ENCODE measurements around the gene DDB1. TPM values are rescaled to one million over a fixed set of nuclear protein-coding genes. Genes with fewer than 3 reads are reported as not detected.

Gene DDB1
- polyA plus RNA-seq, 1 donor from 2014 or later, result 203 TPM

DNA sequence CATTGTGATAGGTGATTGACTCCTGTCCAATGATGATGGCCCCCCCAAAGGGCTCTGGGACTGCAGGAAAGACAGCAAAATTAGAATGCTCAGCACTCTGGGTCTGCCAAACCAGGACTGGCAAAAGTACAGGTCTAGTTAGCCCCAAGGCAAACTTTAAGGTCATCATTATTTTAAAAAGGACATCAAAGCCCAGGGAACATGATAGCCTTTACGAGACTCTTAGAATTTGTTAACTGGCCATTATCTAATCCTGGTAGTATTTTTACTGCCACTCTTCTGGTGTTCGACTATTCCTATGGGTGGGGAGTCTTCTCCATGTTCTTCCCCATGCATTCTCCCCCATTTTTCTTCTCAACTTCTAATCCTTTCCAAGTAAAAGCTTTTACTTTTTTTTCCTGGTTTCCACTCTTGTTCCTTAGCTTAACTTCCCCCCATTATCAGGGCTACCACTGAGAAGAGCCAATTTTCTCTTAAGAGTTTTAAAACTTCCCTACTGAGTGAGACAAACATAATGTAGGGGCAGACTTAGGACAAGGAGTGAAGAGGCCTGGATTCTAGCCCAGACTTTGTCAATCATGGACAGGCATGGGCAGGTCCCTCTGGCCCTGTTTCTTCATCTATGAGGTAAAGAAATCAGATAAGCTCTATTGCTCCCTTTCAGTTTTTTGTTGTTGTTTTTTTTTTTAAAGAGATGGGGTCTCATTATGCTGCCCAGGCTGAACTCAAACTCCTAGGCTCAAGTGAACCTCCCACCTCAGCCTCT, 7.1 kb downstream of the DDB1 start:
- no peaks in the 10 kb centered on the region for H3K9me3 ChIP-seq (ENCODE audit: low read length)
- H2AFZ ChIP-seq (ENCODE audit: low read depth, low read length), result no peak overlapping the region
- no peaks in the 10 kb centered on the region for H3F3A ChIP-seq (ENCODE audit: insufficient read depth, low read length, poor library complexity, severe bottlenecking)
- no peak overlapping the region for H3K4me3 ChIP-seq (ENCODE audit: low read length)
- H3K9ac ChIP-seq (ENCODE audit: low read length), result no peak overlapping the region
- H3K79me2 ChIP-seq (replicated peaks; ENCODE audit: insufficient read depth, low read length), result peaks cover 38% of the 10 kb centered on the region
- no peaks in the 10 kb centered on the region for H3K27me3 ChIP-seq (ENCODE audit: insufficient read depth, low read depth, low read length)
- no peaks in the 10 kb centered on the region for H3K9me2 ChIP-seq (ENCODE audit: insufficient read depth, low read length)
- H3K36me3 ChIP-seq (ENCODE audit: insufficient read depth, low read length), result peaks cover 8% of the 10 kb centered on the region
- H3K27ac ChIP-seq (ENCODE audit: low read length), result no peak overlapping the region
- TF ChIP-seq EP300 (conservative IDR thresholded peaks at IDR 0.05; ENCODE audit: poor library complexity, severe bottlenecking) (no peak), EZH2 (IDR thresholded peaks at IDR 0.05; ENCODE audit: borderline replicate concordance, insufficient read depth, low read length, poor library complexity, severe bottlenecking) (no peak), RAD21 (conservative IDR thresholded peaks at IDR 0.05) (no peak), SMC3 (conservative IDR thresholded peaks at IDR 0.05; ENCODE audit: poor library complexity) (no peak), POLR2AphosphoS5 (IDR thresholded peaks at IDR 0.05) (no peak), MXI1 (conservative IDR thresholded peaks at IDR 0.05; ENCODE audit: poor library complexity, severe bottlenecking) (no peak), TAF1 (IDR thresholded peaks at IDR 0.05; ENCODE audit: low read depth) (no peak), REST (IDR thresholded peaks at IDR 0.05; ENCODE audit: borderline replicate concordance) (no peak)
- TF ChIP-seq, protein P1, sequence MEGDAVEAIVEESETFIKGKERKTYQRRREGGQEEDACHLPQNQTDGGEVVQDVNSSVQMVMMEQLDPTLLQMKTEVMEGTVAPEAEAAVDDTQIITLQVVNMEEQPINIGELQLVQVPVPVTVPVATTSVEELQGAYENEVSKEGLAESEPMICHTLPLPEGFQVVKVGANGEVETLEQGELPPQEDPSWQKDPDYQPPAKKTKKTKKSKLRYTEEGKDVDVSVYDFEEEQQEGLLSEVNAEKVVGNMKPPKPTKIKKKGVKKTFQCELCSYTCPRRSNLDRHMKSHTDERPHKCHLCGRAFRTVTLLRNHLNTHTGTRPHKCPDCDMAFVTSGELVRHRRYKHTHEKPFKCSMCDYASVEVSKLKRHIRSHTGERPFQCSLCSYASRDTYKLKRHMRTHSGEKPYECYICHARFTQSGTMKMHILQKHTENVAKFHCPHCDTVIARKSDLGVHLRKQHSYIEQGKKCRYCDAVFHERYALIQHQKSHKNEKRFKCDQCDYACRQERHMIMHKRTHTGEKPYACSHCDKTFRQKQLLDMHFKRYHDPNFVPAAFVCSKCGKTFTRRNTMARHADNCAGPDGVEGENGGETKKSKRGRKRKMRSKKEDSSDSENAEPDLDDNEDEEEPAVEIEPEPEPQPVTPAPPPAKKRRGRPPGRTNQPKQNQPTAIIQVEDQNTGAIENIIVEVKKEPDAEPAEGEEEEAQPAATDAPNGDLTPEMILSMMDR (IDR thresholded peaks at IDR 0.05; ENCODE audit: poor library complexity, severe bottlenecking), result no peak
- H3K4me2 ChIP-seq (ENCODE audit: low read length), result no peak overlapping the region
- no peaks in the 10 kb centered on the region for H4K20me1 ChIP-seq (ENCODE audit: insufficient read depth)

GRCh38 chr11:61315260-61315659, 17.6 kb downstream of the DDB1 start:
- no peaks in the 10 kb centered on the region for H3K9me3 ChIP-seq (ENCODE audit: low read length)
- H4K20me1 ChIP-seq (ENCODE audit: insufficient read depth), result no peaks in the 10 kb centered on the region
- H3F3A ChIP-seq (ENCODE audit: insufficient read depth, low read length, poor library complexity, severe bottlenecking), result no peaks in the 10 kb centered on the region
- H3K79me2 ChIP-seq (replicated peaks; ENCODE audit: insufficient read depth, low read length), result no peaks in the 10 kb centered on the region
- no peaks in the 10 kb centered on the region for H3K27me3 ChIP-seq (ENCODE audit: insufficient read depth, low read depth, low read length)
- H3K9me2 ChIP-seq (ENCODE audit: insufficient read depth, low read length), result no peaks in the 10 kb centered on the region
- no peak overlapping the region for H3K9ac ChIP-seq (ENCODE audit: low read length)
- peaks cover 14% of the 10 kb centered on the region for H3K36me3 ChIP-seq (ENCODE audit: insufficient read depth, low read length)
- no peak overlapping the region for H3K4me3 ChIP-seq (ENCODE audit: low read length)
- no peak overlapping the region for H2AFZ ChIP-seq (ENCODE audit: low read depth, low read length)
- H3K27ac ChIP-seq (ENCODE audit: low read length), result no peak overlapping the region
- TF ChIP-seq, protein P1 (IDR thresholded peaks at IDR 0.05; ENCODE audit: poor library complexity, severe bottlenecking), result no peak
- TF ChIP-seq TAF1 (IDR thresholded peaks at IDR 0.05; ENCODE audit: low read depth) (no peak), REST (IDR thresholded peaks at IDR 0.05; ENCODE audit: borderline replicate concordance) (no peak), SMC3 (conservative IDR thresholded peaks at IDR 0.05; ENCODE audit: poor library complexity) (no peak), EZH2 (IDR thresholded peaks at IDR 0.05; ENCODE audit: borderline replicate concordance, insufficient read depth, low read length, poor library complexity, severe bottlenecking) (no peak), EP300 (conservative IDR thresholded peaks at IDR 0.05; ENCODE audit: poor library complexity, severe bottlenecking) (no peak), RAD21 (conservative IDR thresholded peaks at IDR 0.05) (no peak), MXI1 (conservative IDR thresholded peaks at IDR 0.05; ENCODE audit: poor library complexity, severe bottlenecking) (no peak), POLR2AphosphoS5 (IDR thresholded peaks at IDR 0.05) (no peak)
- H3K4me2 ChIP-seq (ENCODE audit: low read length), result no peak overlapping the region

Measured in neural cell (in vitro differentiated cells).